GM18505 (cell line): ENCODE results near the gene ZNF423.

Experiments
- ATAC-seq: cut with Tn5 transposase; IDR thresholded peaks from one replicate; pipeline ENCODE4 v1.9.1; 2021; ENCODE audit not compliant: unreplicated experiment
- POLR2A ChIP-seq: IDR thresholded peaks from 4 replicates; pipeline ENCODE4 v1.6.1; 2011; ENCODE audit warnings: borderline replicate concordance; ENCODE audit not compliant: insufficient read depth, insufficient read length; ENCODE audit errors: extremely low read depth

The ZNF423 gene

GRCh38 chr16:49745311-49745747 is 110.6 kb downstream of the ZNF423 start:
- TF ChIP-seq POLR2A = no peak
- ATAC-seq = no peak

GRCh38 chr16:49744244-49745220 is 111.4 kb downstream of the ZNF423 start:
- ATAC-seq = no peak
- no peak for TF ChIP-seq POLR2A

- TF ChIP-seq POLR2A = no peak
- ATAC-seq = no peak
Measured at GRCh38 chr16:49743658-49744057, 112.3 kb downstream of the ZNF423 start.

GRCh38 chr16:49743203-49743464 is 112.8 kb downstream of the ZNF423 start:
- no peak for ATAC-seq
- TF ChIP-seq POLR2A = no peak

- TF ChIP-seq POLR2A = no peak
Measured at GRCh38 chr16:49742428-49743202, 113.3 kb downstream of the ZNF423 start.

GRCh38 chr16:49740256-49740655 is 115.7 kb downstream of the ZNF423 start:
- TF ChIP-seq POLR2A = no peak
- no peak for ATAC-seq

More at GRCh38 chr16:49742428-49743202, 113.3 kb downstream of the ZNF423 start:
- no peak for ATAC-seq

GRCh38 chr16:49739381-49739780 is 116.5 kb downstream of the ZNF423 start:
- no peak for TF ChIP-seq POLR2A
- ATAC-seq = no peak

- ATAC-seq = no peak
- TF ChIP-seq POLR2A = no peak
Measured at GRCh38 chr16:49738832-49739231, 117.1 kb downstream of the ZNF423 start.

GRCh38 chr16:49738001-49738400 is 117.9 kb downstream of the ZNF423 start:
- no peak for TF ChIP-seq POLR2A
- no peak for ATAC-seq

GRCh38 chr16:49737541-49737940 is 118.4 kb downstream of the ZNF423 start:
- no peak for TF ChIP-seq POLR2A
- ATAC-seq = no peak

- TF ChIP-seq POLR2A = no peak
- no peak for ATAC-seq
Measured at GRCh38 chr16:49734331-49734730, 121.6 kb downstream of the ZNF423 start.

- ATAC-seq = no peak
- no peak for TF ChIP-seq POLR2A
Measured at GRCh38 chr16:49733313-49734009, 122.5 kb downstream of the ZNF423 start.

GRCh38 chr16:49731911-49732310 is 124.0 kb downstream of the ZNF423 start:
- TF ChIP-seq POLR2A = no peak
- ATAC-seq = no peak

- ATAC-seq = no peak
- TF ChIP-seq POLR2A = no peak
Measured at GRCh38 chr16:49730772-49731171, 125.1 kb downstream of the ZNF423 start.

GRCh38 chr16:49727611-49728010 is 128.3 kb downstream of the ZNF423 start:
- no peak for TF ChIP-seq POLR2A
- no peak for ATAC-seq
